Measurements from ENCODE around the gene SLC12A9.
"Not testable (repeated sequence)": the region's sequence is repeated elsewhere in the genome, so short reads cannot be mapped to it uniquely, and the experiment has no call there.

SLC12A9 gene

DNA sequence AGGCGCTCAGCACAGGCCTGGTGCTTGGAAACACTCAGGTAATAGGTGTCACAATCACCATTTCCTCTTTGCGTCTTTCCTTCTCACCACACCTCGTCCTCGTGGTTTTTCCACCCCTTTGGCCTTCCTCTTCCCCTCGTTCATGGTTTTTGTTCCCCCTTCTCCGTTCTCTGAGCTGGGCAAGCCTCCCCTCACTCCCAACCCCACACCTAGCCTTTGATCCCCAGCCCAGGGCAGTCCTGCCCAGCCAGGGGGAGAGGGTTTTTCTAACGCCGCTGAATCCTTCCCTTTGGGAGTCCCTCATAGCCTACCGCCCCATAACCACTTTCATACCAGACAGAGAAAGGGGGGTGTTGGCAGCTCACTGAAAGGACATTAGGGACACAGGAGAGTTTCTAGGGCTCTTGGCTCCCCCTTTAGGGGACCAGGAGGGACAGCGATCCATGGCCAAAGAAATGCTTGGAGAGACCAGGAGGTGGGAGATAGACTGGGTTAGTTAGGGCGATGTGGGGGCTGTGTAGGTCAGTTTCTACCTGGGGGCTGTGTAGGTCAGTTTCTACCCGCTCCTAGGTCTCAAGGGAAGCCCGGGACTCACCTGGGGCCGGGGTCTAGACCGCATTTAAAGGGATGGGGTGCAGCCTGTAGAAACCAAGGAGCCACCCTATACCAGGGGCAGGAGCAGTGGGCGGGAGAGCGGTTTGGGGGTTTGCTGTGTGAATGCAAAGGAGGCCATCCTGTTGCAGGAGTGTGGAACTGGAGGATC is 26.6 kb upstream of the SLC12A9 start:
- peak; percentile 60 for DNase-seq

GRCh38 chr7:100826514-100827329 is 25.8 kb upstream of the SLC12A9 start:
- no peak for DNase-seq

DNA sequence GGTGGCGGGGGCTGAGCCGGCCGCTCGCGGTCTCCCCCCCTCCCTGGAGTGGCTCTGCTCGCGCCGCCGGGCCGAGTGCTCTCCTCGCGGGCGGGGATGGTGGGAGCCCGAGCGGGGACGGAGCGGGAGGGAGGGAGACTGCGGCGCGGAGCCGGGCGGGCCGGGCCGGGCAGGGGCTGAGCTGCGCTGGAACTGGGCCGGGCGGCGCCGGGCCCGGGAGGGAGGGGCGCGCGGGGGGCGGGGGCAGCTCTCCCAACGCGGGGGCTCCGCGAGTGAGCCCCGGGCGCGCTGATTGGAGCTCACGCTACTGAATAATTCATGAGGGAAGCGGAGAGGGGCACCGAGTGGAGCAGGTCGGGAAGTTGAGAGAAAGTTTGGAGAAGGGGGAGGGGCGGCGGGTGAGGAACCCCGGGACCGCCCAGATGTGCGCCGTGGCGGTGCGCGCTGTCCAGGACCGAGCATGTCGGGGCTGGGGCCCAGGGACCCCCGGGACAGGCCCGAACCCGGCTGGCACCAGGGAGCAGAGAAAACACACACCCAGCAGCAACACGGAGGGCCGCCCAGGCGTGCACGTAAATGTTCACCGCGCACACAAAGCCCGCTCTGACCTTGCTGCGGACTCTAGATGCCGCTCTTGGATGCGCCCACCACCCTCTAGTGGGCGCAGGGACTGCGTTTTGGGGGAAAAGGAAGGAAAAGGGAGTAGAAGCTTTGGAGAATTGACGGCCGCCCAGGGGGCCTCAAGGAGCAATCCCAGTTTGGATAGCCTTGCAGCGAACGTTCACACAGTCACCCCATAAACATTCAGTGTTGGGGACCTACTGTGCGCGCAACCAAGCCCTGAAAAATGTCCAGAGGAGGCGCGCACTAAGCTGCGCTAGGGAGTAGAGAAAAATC is 24.9 kb upstream of the SLC12A9 start, which contains the start of gene EPHB4:
EPHB4 (minus strand) TSS at position 194 of the 897 bp plus-strand sequence. CDS start 493 bp downstream, outside the sequence.
- peak; percentile 93 for DNase-seq

- no peak for DNase-seq
These were observed 23.3 kb upstream of the SLC12A9 start for GRCh38 chr7:100829150-100829716.

DNA sequence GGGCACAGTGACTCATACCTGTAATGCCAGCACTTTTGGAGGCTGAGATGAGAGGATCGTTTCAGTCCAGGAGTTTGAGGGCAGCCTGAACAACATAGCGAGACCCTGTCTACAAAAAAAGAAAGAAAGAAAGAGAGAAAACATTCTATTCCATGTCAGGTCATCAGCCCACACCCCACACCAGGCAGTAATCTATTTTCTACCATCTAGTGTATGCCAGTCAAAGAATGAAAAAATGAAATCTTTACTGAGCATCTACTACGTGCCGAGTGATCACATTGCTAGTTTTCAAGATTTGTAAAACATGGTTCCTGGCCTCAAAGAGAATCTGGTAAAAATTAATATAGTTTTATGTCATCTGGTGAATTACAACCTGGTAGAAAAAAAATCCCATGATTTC is 22.1 kb upstream of the SLC12A9 start:
- DNase-seq: no peak

DNA sequence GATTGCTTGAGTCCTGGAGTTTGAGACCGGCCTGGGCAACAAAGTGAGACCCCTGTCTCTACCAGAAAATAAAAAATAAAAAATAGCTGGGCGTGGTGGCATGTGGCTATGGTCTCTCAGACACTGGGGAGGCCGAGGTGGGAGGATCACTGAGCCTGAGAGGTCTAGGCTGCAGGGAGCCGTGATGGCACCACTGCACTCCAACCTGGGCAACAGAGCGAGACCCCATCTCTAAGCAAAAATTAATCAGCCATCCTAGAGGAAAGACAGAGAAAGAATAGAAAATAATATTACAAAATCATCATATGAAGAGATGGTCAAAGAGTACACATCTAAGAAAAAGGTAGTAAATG is 20.3 kb upstream of the SLC12A9 start:
- DNase-seq: no peak

- DNase-seq: peak; percentile 39
These were observed 16.4 kb upstream of the SLC12A9 start for GRCh38 chr7:100835903-100836811.

GRCh38 chr7:100836812-100837098 is 15.8 kb upstream of the SLC12A9 start:
- no peak for DNase-seq

DNA sequence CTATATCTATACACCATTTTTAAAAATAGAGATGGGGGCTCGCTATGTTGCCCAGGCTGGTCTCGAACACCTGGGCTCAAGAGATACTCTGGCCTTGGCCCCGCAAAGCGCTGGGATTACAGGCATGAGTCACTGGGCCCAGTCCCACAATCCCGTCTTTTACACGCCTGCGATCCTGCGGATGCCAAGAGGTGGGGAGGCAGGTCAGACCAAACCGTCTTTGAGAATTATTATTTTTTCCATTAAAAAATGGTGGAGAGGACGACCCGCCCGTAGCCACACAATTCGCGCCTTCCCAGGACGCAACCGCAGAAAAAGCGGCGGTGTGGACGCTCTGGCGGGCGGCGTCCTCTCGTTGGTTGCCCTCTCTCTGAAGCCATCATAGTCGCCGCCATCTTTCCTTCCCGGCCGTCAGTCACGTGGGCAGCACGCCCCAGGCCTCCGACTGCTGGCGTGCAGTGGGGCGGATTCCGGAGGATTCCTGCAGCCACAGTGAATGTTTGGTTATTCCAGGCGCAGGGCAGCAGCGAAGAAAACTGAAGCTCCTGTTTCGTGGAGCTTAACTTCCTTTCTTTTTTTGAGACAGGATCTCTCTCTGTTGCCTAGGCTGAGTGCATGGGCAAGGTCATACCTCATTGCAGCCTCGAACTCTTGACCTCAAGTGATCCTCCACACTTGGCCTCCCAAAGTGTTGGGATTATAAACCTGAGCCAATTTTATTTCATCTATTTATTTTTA is 15.2 kb upstream of the SLC12A9 start:
- DNase-seq: peak; percentile 93

- no peak for DNase-seq
These were observed 13.2 kb upstream of the SLC12A9 start for GRCh38 chr7:100839361-100839760.

GRCh38 chr7:100840470-100841100 is 11.9 kb upstream of the SLC12A9 start:
- no peak for DNase-seq

GRCh38 chr7:100847360-100847759 is 5.2 kb upstream of the SLC12A9 start:
- DNase-seq: no peak

GRCh38 chr7:100854146-100854895 is 1.8 kb downstream of the SLC12A9 start:
- DNase-seq: no peak

GRCh38 chr7:100854899-100855298 is 2.4 kb downstream of the SLC12A9 start:
- not testable (repeated sequence) for DNase-seq

- no peak for DNase-seq
These were observed 3.0 kb downstream of the SLC12A9 start for GRCh38 chr7:100855515-100855914.

GRCh38 chr7:100856871-100857282 is 4.4 kb downstream of the SLC12A9 start:
- DNase-seq: no peak

- DNase-seq: no peak
These were observed 7.3 kb downstream of the SLC12A9 start for GRCh38 chr7:100859856-100860255.

- no peak for DNase-seq
These were observed 8.4 kb downstream of the SLC12A9 start for GRCh38 chr7:100860702-100861615.

All from fibroblast of skin of abdomen (primary cell).